Measurements from ENCODE around the gene ZC3H13. TPM values are rescaled to one million over a fixed set of nuclear protein-coding genes. Genes with fewer than 3 reads are reported as not detected.

The ZC3H13 gene
- total and polyA plus RNA-seq, 2 donors (not counting 1 experiment from before 2014, with no cell fraction given): 4.8 to 65.7 TPM

DNA sequence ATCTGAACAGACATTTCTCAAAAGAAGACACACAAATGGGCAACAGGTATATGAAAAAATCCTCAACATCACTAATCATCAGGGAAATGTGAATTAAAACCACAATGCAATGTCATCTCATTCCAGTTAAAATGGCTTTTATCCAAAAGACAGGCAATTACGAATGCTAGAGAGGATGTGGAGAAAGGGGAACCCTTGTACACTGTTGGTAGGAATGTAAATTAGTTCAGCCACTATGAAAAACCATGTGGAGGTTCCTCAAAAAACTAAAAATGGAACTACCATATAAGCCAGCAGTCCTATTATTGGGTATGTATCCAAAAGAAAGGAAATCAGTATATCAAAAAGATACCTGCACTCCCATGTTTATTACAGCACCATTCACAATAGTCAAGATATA lies 24.7 kb upstream of the ZC3H13 start:
- Histone ChIP-seq H3K36me3 (replicated peaks in 1 of 2; ENCODE audit: control extremely low read depth in 1 of 2, control insufficient read depth in 1 of 2, extremely low read depth in 1 of 2, insufficient read depth in 2 of 2, low read length in 1 of 2) (no peaks in the 10 kb centered on the region), H4K20me1 (ENCODE audit: control insufficient read depth, insufficient read depth, low read length, poor library complexity, severe bottlenecking) (no peaks in the 10 kb centered on the region), H3K27me3 (replicated peaks in 1 of 4; ENCODE audit: control extremely low read depth in 1 of 4, control insufficient read depth in 3 of 4, insufficient read depth in 4 of 4, low read length in 3 of 4) (no peaks in the 10 kb centered on the region), H3K27ac (ENCODE audit: low read length in 2 of 2) (no peak overlapping the region), H3K4me3 (ENCODE audit: control extremely low read depth in 1 of 5, extremely low read depth in 1 of 5, insufficient read depth in 1 of 5, low read depth in 2 of 5, low read length in 4 of 5) (no peak overlapping the region), H3K9ac (ENCODE audit: low read length) (no peak overlapping the region), H3K79me2 (ENCODE audit: control insufficient read depth, insufficient read depth, low read length) (no peaks in the 10 kb centered on the region), H3K9me3 (ENCODE audit: control extremely low read depth in 1 of 3, control insufficient read depth in 2 of 3, insufficient read depth in 1 of 3, low read length in 2 of 3) (no peaks in the 10 kb centered on the region), H3K4me1 (ENCODE audit: control insufficient read depth in 2 of 2, insufficient read depth in 2 of 2, low read length in 2 of 2) (no peaks in the 10 kb centered on the region), H3K4me2 (replicated peaks; ENCODE audit: low read depth, low read length, poor library complexity, severe bottlenecking) (no peak overlapping the region), H2AFZ (ENCODE audit: insufficient read depth, low read depth, low read length, poor library complexity, severe bottlenecking) (no peak overlapping the region)
- no peak overlapping the region for H3K27ac Mint-ChIP-seq
- H3K27me3 Mint-ChIP-seq: no peaks in the 10 kb centered on the region
- H3K9me3 Mint-ChIP-seq (ENCODE audit: insufficient read depth): no peaks in the 10 kb centered on the region
- 0% methylated on average over 1 of the region's 1 CpG for WGBS (ENCODE audit: insufficient coverage)
- intact Hi-C loops (cut with micrococcal nuclease): no loop called here
- no peak for TF ChIP-seq EZH2 (IDR thresholded peaks at IDR 0.05; ENCODE audit: borderline replicate concordance, insufficient read depth, low read depth, low read length, poor library complexity, severe bottlenecking)
- TF ChIP-seq, protein P1, sequence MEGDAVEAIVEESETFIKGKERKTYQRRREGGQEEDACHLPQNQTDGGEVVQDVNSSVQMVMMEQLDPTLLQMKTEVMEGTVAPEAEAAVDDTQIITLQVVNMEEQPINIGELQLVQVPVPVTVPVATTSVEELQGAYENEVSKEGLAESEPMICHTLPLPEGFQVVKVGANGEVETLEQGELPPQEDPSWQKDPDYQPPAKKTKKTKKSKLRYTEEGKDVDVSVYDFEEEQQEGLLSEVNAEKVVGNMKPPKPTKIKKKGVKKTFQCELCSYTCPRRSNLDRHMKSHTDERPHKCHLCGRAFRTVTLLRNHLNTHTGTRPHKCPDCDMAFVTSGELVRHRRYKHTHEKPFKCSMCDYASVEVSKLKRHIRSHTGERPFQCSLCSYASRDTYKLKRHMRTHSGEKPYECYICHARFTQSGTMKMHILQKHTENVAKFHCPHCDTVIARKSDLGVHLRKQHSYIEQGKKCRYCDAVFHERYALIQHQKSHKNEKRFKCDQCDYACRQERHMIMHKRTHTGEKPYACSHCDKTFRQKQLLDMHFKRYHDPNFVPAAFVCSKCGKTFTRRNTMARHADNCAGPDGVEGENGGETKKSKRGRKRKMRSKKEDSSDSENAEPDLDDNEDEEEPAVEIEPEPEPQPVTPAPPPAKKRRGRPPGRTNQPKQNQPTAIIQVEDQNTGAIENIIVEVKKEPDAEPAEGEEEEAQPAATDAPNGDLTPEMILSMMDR (IDR thresholded peaks at IDR 0.05): no peak
- DNase-seq (no peak), ATAC-seq (ENCODE audit: low read depth) (no peak)
- H3K4me3 Mint-ChIP-seq: no peak overlapping the region
- POLR2A ChIA-PET: no interaction called here
- CTCF ChIA-PET: no interaction called here
- H3K4me1 Mint-ChIP-seq: no peaks in the 10 kb centered on the region

DNA sequence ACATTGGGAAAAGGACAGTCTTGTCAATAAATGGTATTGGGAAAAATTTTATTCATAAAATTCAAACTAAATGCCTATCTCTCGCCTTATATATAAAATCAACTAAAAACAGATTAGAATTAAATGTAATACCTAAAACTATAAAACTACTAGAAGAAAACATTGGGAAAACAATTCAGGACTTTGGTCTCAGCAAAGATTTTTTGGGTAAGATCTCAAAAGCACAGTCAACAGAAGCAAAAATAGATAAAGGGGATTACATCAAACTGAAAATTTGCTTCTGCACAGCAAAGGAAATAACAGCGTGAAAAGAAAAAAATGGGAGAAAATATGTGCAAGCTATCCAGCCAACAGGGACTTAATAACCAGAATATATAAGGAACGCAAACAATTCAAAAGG lies 24.3 kb upstream of the ZC3H13 start:
- H3K9me3 ChIP-seq (ENCODE audit: control extremely low read depth in 1 of 3, control insufficient read depth in 2 of 3, insufficient read depth in 1 of 3, low read length in 2 of 3): no peaks in the 10 kb centered on the region
- no peak for ATAC-seq (ENCODE audit: low read depth)

More for the DNA sequence above, 24.3 kb upstream of the ZC3H13 start:
- Mint-ChIP-seq H3K9me3 (ENCODE audit: insufficient read depth) (no peaks in the 10 kb centered on the region), H3K27ac (no peak overlapping the region), H3K4me3 (no peak overlapping the region), H3K4me1 (no peaks in the 10 kb centered on the region), H3K27me3 (no peaks in the 10 kb centered on the region)
- H3K27ac ChIP-seq (ENCODE audit: low read length in 2 of 2): no peak overlapping the region
- H3K27me3 ChIP-seq (replicated peaks in 1 of 4; ENCODE audit: control extremely low read depth in 1 of 4, control insufficient read depth in 3 of 4, insufficient read depth in 4 of 4, low read length in 3 of 4): no peaks in the 10 kb centered on the region
- H3K4me1 ChIP-seq (ENCODE audit: control insufficient read depth in 2 of 2, insufficient read depth in 2 of 2, low read length in 2 of 2): no peaks in the 10 kb centered on the region
- ChIA-PET POLR2A (no interaction called here), CTCF (no interaction called here)
- H4K20me1 ChIP-seq (ENCODE audit: control insufficient read depth, insufficient read depth, low read length, poor library complexity, severe bottlenecking): no peaks in the 10 kb centered on the region
- H3K4me2 ChIP-seq (replicated peaks; ENCODE audit: low read depth, low read length, poor library complexity, severe bottlenecking): no peak overlapping the region
- no CpG with 5 or more reads among the region's 3 CpGs for WGBS (ENCODE audit: insufficient coverage)
- H3K9ac ChIP-seq (ENCODE audit: low read length): no peak overlapping the region
- no peak overlapping the region for H3K4me3 ChIP-seq (ENCODE audit: control extremely low read depth in 1 of 5, extremely low read depth in 1 of 5, insufficient read depth in 1 of 5, low read depth in 2 of 5, low read length in 4 of 5)
- no peak for TF ChIP-seq EZH2 (IDR thresholded peaks at IDR 0.05; ENCODE audit: borderline replicate concordance, insufficient read depth, low read depth, low read length, poor library complexity, severe bottlenecking)
- TF ChIP-seq, protein P1 (IDR thresholded peaks at IDR 0.05): no peak
- no peaks in the 10 kb centered on the region for H3K36me3 ChIP-seq (replicated peaks in 1 of 2; ENCODE audit: control extremely low read depth in 1 of 2, control insufficient read depth in 1 of 2, extremely low read depth in 1 of 2, insufficient read depth in 2 of 2, low read length in 1 of 2)
- no peak for DNase-seq
- intact Hi-C loops (cut with micrococcal nuclease): no loop called here
- no peak overlapping the region for H2AFZ ChIP-seq (ENCODE audit: insufficient read depth, low read depth, low read length, poor library complexity, severe bottlenecking)
- H3K79me2 ChIP-seq (ENCODE audit: control insufficient read depth, insufficient read depth, low read length): no peaks in the 10 kb centered on the region

Data from B cell (primary cell).